CMK (cell line): ENCODE measurements around the gene CNTNAP2.

Experiments
- DNase-seq: peaks from one replicate; pipeline ENCODE4 v3.0.0-alpha.2; 2010; ENCODE audit warnings: low read depth

CNTNAP2 gene

DNA sequence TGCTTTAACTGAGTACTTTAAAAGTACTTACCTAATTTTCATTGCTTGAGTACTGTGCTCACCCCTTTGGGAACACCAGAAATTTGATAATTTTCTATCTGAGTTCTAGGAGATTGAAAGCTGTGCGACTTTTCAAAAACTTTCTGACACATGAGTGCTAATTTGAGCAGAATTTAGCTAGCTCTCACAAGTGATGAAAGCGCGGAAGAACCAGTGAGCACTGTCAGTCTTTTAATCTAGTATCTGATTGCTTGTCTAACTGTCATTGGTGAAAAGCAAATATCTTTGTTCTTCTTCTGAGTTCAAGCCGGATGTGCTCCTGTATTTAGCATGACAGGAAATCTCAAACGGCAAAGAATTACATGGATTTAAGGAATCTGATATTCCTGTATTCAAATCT is 899.4 kb downstream of the CNTNAP2 start:
- DNase-seq, result no peak

GRCh38 chr7:147022056-147022455 is 905.5 kb downstream of the CNTNAP2 start:
- no peak for DNase-seq

GRCh38 chr7:147023440-147023839 is 906.8 kb downstream of the CNTNAP2 start:
- no peak for DNase-seq

- no peak for DNase-seq
These were observed 913.4 kb downstream of the CNTNAP2 start for GRCh38 chr7:147029953-147030352.

DNA sequence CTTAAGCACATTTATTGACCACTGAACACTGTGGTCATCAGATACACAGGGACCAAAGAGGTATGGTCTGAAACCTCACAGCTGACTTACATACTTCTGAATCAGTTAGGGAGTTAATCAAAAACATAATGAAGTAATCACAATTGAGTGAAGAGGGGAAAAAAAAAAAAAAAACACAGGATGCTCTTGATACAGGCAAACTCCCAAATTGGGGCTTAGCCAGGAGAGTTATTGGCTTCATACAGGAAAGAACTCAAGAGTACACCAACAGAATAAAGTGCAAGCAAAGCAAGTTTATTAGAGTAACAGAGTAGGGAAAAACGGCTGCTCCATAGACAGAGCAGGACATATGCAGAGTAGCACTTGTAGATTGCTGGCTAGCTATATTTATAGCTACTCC is 917.0 kb downstream of the CNTNAP2 start:
- no peak for DNase-seq

DNA sequence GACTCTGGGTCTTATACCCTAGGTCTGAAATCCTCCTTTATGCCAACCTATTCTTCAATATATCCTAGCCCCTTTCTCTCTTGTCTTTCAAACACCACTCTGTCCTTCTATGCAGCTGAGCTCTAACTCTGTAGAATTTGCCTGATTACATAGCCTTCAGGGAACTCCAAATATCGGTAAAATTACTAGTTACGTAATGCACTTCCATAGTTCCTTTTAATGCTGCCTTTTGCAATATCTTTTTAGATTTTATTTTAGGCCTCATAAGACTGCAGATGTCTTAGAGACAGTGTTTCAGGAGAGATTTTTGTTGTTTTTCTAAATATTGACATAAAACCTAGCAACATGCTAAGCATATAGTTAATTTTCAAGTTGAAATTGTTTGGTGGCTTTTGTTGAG is 924.8 kb downstream of the CNTNAP2 start:
- no peak for DNase-seq

- DNase-seq, result no peak
These were observed 928.3 kb downstream of the CNTNAP2 start for GRCh38 chr7:147044941-147045340.

GRCh38 chr7:147047696-147048095 is 931.1 kb downstream of the CNTNAP2 start:
- no peak for DNase-seq

- no peak for DNase-seq
These were observed 932.3 kb downstream of the CNTNAP2 start for GRCh38 chr7:147048864-147049263.

GRCh38 chr7:147052818-147053217 is 936.2 kb downstream of the CNTNAP2 start:
- no peak for DNase-seq

- no peak for DNase-seq
These were observed 937.1 kb downstream of the CNTNAP2 start for GRCh38 chr7:147053746-147054145.

DNA sequence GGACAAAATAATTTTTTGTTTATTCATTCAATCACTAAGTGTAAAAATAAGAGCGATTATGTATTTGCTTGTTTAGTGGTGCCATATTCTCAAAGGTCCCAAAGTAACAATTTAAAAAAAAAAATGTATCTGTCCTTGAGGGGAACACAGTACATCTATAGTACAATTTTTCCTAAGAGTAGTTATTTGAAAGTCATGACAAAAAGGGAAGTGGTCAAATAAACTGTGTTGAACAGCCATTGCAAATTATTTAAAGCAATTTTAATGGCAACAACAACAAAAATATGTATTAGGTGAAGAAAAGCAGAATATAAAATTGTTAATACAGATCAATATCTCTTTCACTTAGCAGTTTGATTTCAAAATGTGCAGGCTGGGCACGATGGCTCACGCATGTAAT is 943.5 kb downstream of the CNTNAP2 start:
- no peak for DNase-seq

DNA sequence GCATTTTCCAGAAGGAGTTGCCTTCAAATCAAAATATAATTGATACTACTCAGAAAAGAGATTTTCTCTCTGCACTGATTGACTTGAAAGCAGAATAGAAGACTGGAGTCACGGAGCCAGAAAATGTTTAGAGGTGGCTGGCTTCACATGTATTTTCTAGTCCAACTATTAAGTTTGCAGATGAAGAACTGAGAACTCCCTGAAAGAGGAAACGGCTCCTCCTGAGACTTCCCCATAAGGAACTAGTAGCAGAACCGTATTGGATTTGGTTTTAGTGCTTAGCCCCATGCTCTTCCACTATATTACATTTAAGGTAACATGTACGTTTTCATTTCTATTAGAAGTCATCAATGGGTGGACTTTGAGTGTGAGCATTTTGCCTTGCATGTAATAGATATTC is 946.3 kb downstream of the CNTNAP2 start:
- DNase-seq, result no peak

DNA sequence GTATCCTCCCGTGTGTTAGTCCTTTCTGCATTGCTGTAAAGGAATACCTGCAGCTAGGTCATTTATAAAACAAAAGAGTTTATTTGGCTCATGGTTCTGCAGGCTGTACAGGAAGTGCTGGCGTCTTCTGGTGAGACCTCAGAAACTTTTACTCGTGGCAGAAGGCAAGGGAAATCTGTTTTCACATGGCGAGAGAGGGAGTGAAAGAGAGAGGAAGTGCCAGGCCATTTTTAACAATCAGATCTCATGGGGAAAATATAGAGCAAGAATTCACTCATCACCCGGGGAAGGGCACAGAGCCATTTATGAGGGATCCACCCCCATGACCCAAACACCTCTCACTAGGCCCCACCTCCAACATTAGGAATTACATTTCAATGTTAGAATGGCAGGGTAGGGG is 952.2 kb downstream of the CNTNAP2 start:
- no peak for DNase-seq

DNA sequence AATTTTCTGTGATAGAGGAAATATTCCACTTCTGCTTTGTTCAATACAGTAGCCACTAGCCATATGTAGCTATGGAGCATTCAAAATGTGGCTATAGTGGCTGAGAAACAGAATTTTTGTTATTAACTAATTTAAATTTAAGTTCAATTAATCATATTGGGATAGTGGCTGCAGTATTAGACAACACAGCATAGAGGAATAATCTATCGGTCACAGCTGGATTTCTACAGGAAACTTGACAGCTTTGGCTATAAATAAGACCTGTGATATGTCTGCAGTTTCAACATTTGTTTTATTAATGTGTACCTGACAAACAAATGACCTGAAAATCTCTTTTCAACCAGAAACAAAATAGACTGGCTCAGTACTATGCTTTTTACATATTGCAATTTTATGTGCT is 953.2 kb downstream of the CNTNAP2 start:
- DNase-seq, result no peak

DNA sequence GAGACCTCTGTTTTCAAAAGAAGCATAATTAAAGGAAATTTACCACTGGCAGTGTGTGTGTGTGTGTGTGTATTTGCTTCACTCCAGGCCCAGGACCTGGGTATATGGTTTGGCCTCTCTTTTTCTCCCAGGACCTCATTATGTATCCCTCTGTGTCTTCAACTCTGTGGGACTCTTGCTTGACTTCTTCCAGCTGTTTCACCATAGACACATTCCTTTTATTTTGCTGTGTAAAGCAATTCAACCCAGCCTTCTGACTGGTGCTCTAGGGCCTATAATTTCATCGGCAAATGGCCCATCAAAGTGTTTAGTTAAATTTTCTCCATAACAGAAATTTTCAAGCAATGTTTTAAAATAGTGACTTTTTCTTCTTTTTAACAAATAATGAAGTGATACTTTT is 954.3 kb downstream of the CNTNAP2 start:
- DNase-seq, result no peak

DNA sequence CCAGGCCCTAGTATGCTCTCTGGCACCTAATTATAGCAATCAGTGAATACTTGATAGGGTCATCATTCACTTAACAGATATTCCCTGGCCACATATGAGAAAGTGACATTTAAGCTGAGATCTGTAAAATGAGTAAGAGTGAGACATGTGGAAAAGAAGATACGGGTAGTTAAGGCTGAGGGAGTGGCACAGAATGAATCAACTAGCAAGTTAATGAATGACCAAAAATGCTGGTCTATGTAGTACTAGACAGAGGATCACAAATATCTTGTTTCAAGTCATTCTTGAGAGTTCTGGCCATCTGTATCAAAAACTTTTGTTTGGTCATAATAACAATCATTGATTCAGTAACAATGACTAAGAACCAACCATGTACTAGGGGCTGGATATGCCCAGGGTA is 954.9 kb downstream of the CNTNAP2 start:
- DNase-seq, result no peak

DNA sequence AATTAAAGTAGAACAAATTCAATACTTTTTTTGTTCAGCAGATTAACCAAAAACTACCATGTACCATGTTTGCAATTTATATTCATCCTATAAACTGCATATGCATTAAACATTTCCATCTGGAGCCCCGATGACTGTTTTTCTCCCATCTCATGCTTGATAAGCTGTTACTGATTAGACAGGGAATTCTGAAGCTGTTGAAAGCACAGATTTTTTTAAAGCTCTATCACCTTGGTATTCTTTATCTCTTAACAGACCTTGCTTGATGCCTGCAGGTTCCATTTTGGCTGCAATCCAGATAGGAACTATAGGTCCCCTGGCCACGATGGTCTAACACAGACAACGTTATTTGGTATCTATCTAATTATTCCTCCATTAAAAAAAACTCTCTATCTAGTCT is 961.7 kb downstream of the CNTNAP2 start:
- no peak for DNase-seq

DNA sequence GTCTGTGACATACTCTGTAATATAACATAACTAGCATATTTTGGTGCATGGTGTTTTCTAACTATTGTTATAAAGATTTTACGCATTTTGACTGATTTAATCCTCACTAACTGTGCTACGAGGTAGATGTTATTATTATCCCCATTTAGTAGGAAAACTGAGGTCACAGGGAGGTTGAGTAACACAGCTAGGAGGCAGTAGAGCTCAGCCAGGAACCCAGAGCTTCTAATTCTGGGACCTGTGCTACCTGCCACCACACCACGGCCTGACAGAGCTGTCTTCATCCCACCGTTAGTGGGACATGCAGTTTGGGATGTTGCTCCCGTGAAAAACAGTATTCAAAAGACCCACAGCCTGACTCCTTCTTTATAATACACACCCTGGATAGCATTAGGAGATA is 962.5 kb downstream of the CNTNAP2 start:
- DNase-seq, result no peak

DNA sequence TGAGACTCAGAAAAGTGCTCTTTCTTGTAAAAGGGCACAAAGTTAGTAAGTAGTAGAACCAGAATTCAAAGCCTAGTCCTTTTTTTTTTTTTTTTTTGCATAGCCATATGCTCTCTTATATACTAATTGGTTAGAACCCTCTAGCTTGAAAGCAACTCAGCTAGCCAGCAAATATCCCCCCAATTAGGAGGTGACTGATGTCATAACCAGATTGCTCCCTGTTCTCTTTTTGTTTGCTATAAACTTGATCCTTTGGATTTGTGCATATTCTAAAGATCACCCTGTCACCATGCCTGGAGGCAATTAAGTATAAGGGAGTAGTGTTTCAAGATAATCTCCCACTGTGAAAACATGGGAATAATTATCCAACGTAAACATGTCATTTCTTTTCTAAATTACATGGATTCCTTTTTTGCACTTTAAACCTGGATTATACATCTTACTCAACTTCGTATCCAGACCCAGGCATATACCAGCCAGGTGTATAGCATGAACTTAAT is 963.4 kb downstream of the CNTNAP2 start:
- DNase-seq, result no peak

GRCh38 chr7:147081117-147081516 is 964.5 kb downstream of the CNTNAP2 start:
- no peak for DNase-seq

GRCh38 chr7:147089051-147089461 is 972.5 kb downstream of the CNTNAP2 start:
- no peak for DNase-seq

DNA sequence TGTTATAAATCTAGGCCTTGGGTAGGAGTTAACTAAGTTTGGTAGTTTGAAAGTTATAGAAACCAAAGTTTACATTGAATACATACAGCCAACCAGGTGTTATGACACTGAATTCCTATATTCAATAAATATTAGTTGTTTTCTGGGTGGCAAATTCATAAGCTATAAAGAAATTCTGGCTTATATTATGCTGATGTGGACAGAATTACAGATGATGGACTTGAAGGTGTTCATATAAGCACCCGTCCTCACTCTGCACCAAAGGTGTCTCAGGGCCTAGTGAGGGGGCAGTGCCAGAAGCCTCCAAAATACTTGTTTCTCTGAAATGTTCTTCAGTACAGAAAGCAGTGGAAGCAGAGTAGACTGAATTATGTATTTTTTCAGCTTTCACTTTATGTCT is 973.0 kb downstream of the CNTNAP2 start:
- no peak for DNase-seq

GRCh38 chr7:147096629-147097028 is 980.0 kb downstream of the CNTNAP2 start:
- DNase-seq, result no peak

DNA sequence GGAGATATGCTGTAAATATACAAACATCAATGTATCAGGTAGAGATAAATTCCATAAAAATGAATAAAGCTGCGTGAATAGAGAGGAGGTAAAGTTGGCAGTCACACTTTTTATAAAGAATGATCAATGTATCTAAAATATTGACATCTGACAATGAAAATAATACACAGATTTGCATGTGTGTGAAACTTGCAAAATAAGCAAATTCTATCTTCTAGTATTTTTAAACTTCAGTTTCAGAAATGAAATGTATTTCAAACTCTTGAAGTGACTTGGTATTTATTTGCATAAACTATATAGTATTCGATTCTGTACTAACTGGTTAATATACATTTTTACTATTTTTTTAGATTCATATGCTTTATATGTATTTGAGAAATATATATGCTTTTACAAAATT is 986.6 kb downstream of the CNTNAP2 start:
- DNase-seq, result no peak
